Neuronal stem cell (in vitro differentiated cells): Measurements from ENCODE around the gene NOC4L.
"Not testable (repeated sequence)": the region's sequence is repeated elsewhere in the genome, so short reads cannot be mapped to it uniquely, and the experiment has no call there.

ENCODE experiments used
- DNase-seq: peaks from one replicate; pipeline ENCODE4 v3.0.0-alpha.2; 2013; ENCODE audit warnings: low spot score
- H2AFZ ChIP-seq: one replicate; pipeline ENCODE4 v1.6.1; 2013; ENCODE audit warnings: mild to moderate bottlenecking, low read length, inconsistent platforms
- H2AK5ac ChIP-seq: 2 replicates; pipeline ENCODE4 v1.6.1; 2013; ENCODE audit warnings: low read depth, mild to moderate bottlenecking, inconsistent platforms, low read length, moderate library complexity, mixed read lengths
- H2BK120ac ChIP-seq: 2 replicates; pipeline ENCODE4 v1.6.1; 2013; ENCODE audit warnings: low read depth, mild to moderate bottlenecking, inconsistent platforms, low read length, moderate library complexity, mixed read lengths
- H2BK12ac ChIP-seq: one replicate; pipeline ENCODE4 v1.6.1; 2013; ENCODE audit warnings: low read length, inconsistent platforms
- H2BK15ac ChIP-seq: 2 replicates; pipeline ENCODE4 v1.6.1; 2013; ENCODE audit warnings: mild to moderate bottlenecking, low read length, inconsistent platforms, mixed read lengths
- H2BK5ac ChIP-seq: one replicate; pipeline ENCODE4 v1.6.1; 2013; ENCODE audit warnings: inconsistent platforms, mild to moderate bottlenecking, low read length, moderate library complexity
- H3K14ac ChIP-seq: one replicate; pipeline ENCODE4 v1.6.1; 2013; ENCODE audit warnings: low read length, inconsistent platforms
- H3K18ac ChIP-seq: 2 replicates; pipeline ENCODE4 v1.6.1; 2013; ENCODE audit warnings: low read length, inconsistent platforms
- H3K23ac ChIP-seq: 2 replicates; pipeline ENCODE4 v1.6.1; 2013; ENCODE audit warnings: low read depth, mild to moderate bottlenecking, mixed read lengths, low read length, inconsistent platforms; ENCODE audit not compliant: poor library complexity
- H3K27ac ChIP-seq: replicated peaks from 3 replicates; pipeline ENCODE4 v1.5.1; 2013; ENCODE audit warnings: low read length, inconsistent platforms
- H3K27me3 ChIP-seq, 3 experiments: 2 replicates each; pipeline ENCODE4 v1.6.1; 2013; ENCODE audit warnings: low read length in 3 of 3, mild to moderate bottlenecking in 2 of 3, inconsistent platforms in 1 of 3, low read depth in 1 of 3, mixed read lengths in 1 of 3, moderate library complexity in 1 of 3; ENCODE audit not compliant: control insufficient read depth in 3 of 3, insufficient read depth in 3 of 3
- H3K36me3 ChIP-seq, 2 donors: replicated peaks in 1 of 2; 2 replicates each; pipeline ENCODE4 v1.6.1; 2013; ENCODE audit warnings: low read length in 2 of 2; ENCODE audit not compliant: control insufficient read depth in 2 of 2, insufficient read depth in 2 of 2
- H3K4ac ChIP-seq: 2 replicates; pipeline ENCODE4 v1.6.1; 2013; ENCODE audit warnings: inconsistent platforms, mild to moderate bottlenecking, low read length, moderate library complexity
- H3K4me1 ChIP-seq, 2 donors: 1 replicate in 1 of 2; 2 replicates in 1 of 2; pipeline ENCODE4 v1.6.1; 2013; ENCODE audit warnings: low read length in 2 of 2, low read depth in 1 of 2; ENCODE audit not compliant: control insufficient read depth in 2 of 2, insufficient read depth in 1 of 2
- H3K4me2 ChIP-seq: one replicate; pipeline ENCODE4 v1.6.1; 2013; ENCODE audit warnings: mild to moderate bottlenecking, low read length, inconsistent platforms; ENCODE audit not compliant: insufficient read depth, poor library complexity, severe bottlenecking
- H3K4me3 ChIP-seq, 2 donors: 2 replicates each; pipeline ENCODE4 v1.5.1; 2013; ENCODE audit warnings: low read length in 2 of 2, mild to moderate bottlenecking in 2 of 2, inconsistent platforms in 1 of 2, moderate library complexity in 1 of 2
- H3K79me1 ChIP-seq: one replicate; pipeline ENCODE4 v1.6.1; 2013; ENCODE audit warnings: low read depth, mild to moderate bottlenecking, inconsistent platforms, low read length, moderate library complexity
- H3K9ac ChIP-seq: one replicate; pipeline ENCODE4 v1.6.1; 2013; ENCODE audit warnings: mild to moderate bottlenecking, low read depth, low read length, inconsistent platforms; ENCODE audit not compliant: poor library complexity
- H3K9me3 ChIP-seq, 2 donors: replicated peaks in 1 of 2; 2 replicates each; pipeline versions ENCODE3 to v1.6.1; 2013; ENCODE audit warnings: low read length in 2 of 2, mild to moderate bottlenecking in 2 of 2, inconsistent platforms in 1 of 2, low read depth in 1 of 2, mixed read lengths in 1 of 2, moderate library complexity in 1 of 2; ENCODE audit not compliant: control insufficient read depth in 2 of 2, insufficient read depth in 1 of 2
- H4K8ac ChIP-seq: one replicate; pipeline ENCODE4 v1.6.1; 2013; ENCODE audit warnings: low read depth, mild to moderate bottlenecking, inconsistent platforms, low read length, moderate library complexity
- H4K91ac ChIP-seq: one replicate; pipeline ENCODE4 v1.6.1; 2013; ENCODE audit warnings: low read length, low read depth, mild to moderate bottlenecking, inconsistent platforms; ENCODE audit not compliant: poor library complexity
- WGBS, 2 donors: extraction: QIAGEN DNeasy Blood & Tissue Kit; methylation state at CpG; one replicate each; pipeline ENCODE4 v1.1.7; 2013; ENCODE audit warnings: missing lambda C conversion rate in 2 of 2, mixed read lengths in 1 of 2; ENCODE audit not compliant: insufficient read length in 2 of 2, insufficient replicate concordance in 1 of 2; ENCODE audit errors: extremely low coverage in 2 of 2; 5-methylcytosine and 5-hydroxymethylcytosine counted together

Gene NOC4L

GRCh38 chr12:132149526-132149925 is 5.3 kb downstream of the NOC4L start:
- H2AK5ac ChIP-seq, H3K18ac ChIP-seq, H3K14ac ChIP-seq, H4K8ac ChIP-seq, H3K4me3 ChIP-seq, H3K4me2 ChIP-seq, H3K27me3 ChIP-seq, H3K27ac ChIP-seq, H3K9me3 ChIP-seq, H4K91ac ChIP-seq, H2BK15ac ChIP-seq, H2AFZ ChIP-seq, H2BK120ac ChIP-seq, DNase-seq, H3K9ac ChIP-seq, H3K4ac ChIP-seq, H2BK5ac ChIP-seq, H2BK12ac ChIP-seq: not testable (repeated sequence)
- WGBS, 2 donors: no CpG with 5 or more reads among the region's 32 CpGs
- Histone ChIP-seq H3K4me1 (peaks cover 11 to 12% of the 10 kb centered on the region in 2 donors), H3K36me3 (peaks cover 14 to 45% of the 10 kb centered on the region in 2 donors), H3K23ac (peak overlapping the region; percentile 22), H3K79me1 (peaks cover 18% of the 10 kb centered on the region)

- H3K18ac ChIP-seq: no peak overlapping the region
- no peak overlapping the region for H2AFZ ChIP-seq
- no peak overlapping the region for H4K91ac ChIP-seq
- no peak overlapping the region for H2BK5ac ChIP-seq
- no peak overlapping the region for H3K23ac ChIP-seq
- H3K9ac ChIP-seq: no peak overlapping the region
- no peak overlapping the region for H2BK120ac ChIP-seq
- no peak for DNase-seq
- peaks cover 6% of the 10 kb centered on the region in 2 donors for H3K4me1 ChIP-seq
- peaks cover 11% of the 10 kb centered on the region for H3K79me1 ChIP-seq
- H2BK15ac ChIP-seq: no peak overlapping the region
- no peak overlapping the region for H3K14ac ChIP-seq
- H4K8ac ChIP-seq: no peak overlapping the region
- no peak overlapping the region for H3K4me3 ChIP-seq
- peaks cover 2 to 3% of the 10 kb centered on the region in 2 donors for H3K9me3 ChIP-seq
- H2AK5ac ChIP-seq: no peak overlapping the region
- H3K27ac ChIP-seq: no peak overlapping the region
- no CpG with 5 or more reads among the region's 6 CpGs for WGBS, 2 donors
- H2BK12ac ChIP-seq: no peak overlapping the region
- H3K27me3 ChIP-seq: no peaks in the 10 kb centered on the region
- no peak overlapping the region for H3K4me2 ChIP-seq
- no peak overlapping the region for H3K4ac ChIP-seq
- H3K36me3 ChIP-seq: peaks cover 18 to 40% of the 10 kb centered on the region in 2 donors
These were observed 6.5 kb downstream of the NOC4L start for GRCh38 chr12:132150780-132151144.

GRCh38 chr12:132151145-132151765 is 7.0 kb downstream of the NOC4L start:
- H3K23ac ChIP-seq: peak overlapping the region; percentile 43

GRCh38 chr12:132151766-132152410 is 7.6 kb downstream of the NOC4L start:
- Histone ChIP-seq H3K4me2 (no peak overlapping the region), H4K8ac (no peak overlapping the region)

More at GRCh38 chr12:132151145-132151765, 7.0 kb downstream of the NOC4L start:
- H3K4me2 ChIP-seq: no peak overlapping the region
- H3K79me1 ChIP-seq: peaks cover 11% of the 10 kb centered on the region
- no peak overlapping the region for H2BK15ac ChIP-seq
- peaks cover 23 to 36% of the 10 kb centered on the region in 2 donors for H3K36me3 ChIP-seq
- no peak for DNase-seq
- no peak overlapping the region for H3K4ac ChIP-seq
- no peak overlapping the region for H3K27ac ChIP-seq
- peaks cover 3 to 7% of the 10 kb centered on the region in 2 donors for H3K9me3 ChIP-seq
- H2BK12ac ChIP-seq: no peak overlapping the region
- H3K4me3 ChIP-seq: no peak overlapping the region
- no peak overlapping the region for H2BK120ac ChIP-seq
- no peak overlapping the region for H2AK5ac ChIP-seq
- no peak overlapping the region for H2BK5ac ChIP-seq
- peaks cover 6 to 9% of the 10 kb centered on the region in 2 donors for H3K4me1 ChIP-seq
- no peak overlapping the region for H4K91ac ChIP-seq
- no peak overlapping the region for H3K18ac ChIP-seq
- H2AFZ ChIP-seq: no peak overlapping the region
- no peak overlapping the region for H3K14ac ChIP-seq
- no peak overlapping the region for H3K9ac ChIP-seq
- H4K8ac ChIP-seq: no peak overlapping the region
- H3K27me3 ChIP-seq: no peaks in the 10 kb centered on the region
- no CpG with 5 or more reads among the region's 36 CpGs for WGBS, 2 donors

More at GRCh38 chr12:132151766-132152410, 7.6 kb downstream of the NOC4L start:
- no peak overlapping the region for H3K4ac ChIP-seq
- H4K91ac ChIP-seq: no peak overlapping the region
- H3K18ac ChIP-seq: no peak overlapping the region
- no peak overlapping the region for H2BK15ac ChIP-seq
- H3K4me1 ChIP-seq: peaks cover 6 to 13% of the 10 kb centered on the region in 2 donors
- H2BK5ac ChIP-seq: no peak overlapping the region
- no peak overlapping the region for H3K9ac ChIP-seq
- no peaks in the 10 kb centered on the region for H3K27me3 ChIP-seq
- no peak overlapping the region for H2BK120ac ChIP-seq
- H3K79me1 ChIP-seq: peaks cover 11% of the 10 kb centered on the region
- H2AFZ ChIP-seq: no peak overlapping the region
- WGBS, 2 donors: no CpG with 5 or more reads among the region's 32 CpGs
- H2BK12ac ChIP-seq: no peak overlapping the region
- H3K27ac ChIP-seq: no peak overlapping the region
- H3K36me3 ChIP-seq: peaks cover 30 to 31% of the 10 kb centered on the region in 2 donors
- no peak overlapping the region for H3K4me3 ChIP-seq
- peaks cover 4 to 14% of the 10 kb centered on the region in 2 donors for H3K9me3 ChIP-seq
- no peak overlapping the region for H3K14ac ChIP-seq
- H3K23ac ChIP-seq: no peak overlapping the region
- H2AK5ac ChIP-seq: no peak overlapping the region
- no peak for DNase-seq
